Measurements from ENCODE around the gene PRKAG2.

PRKAG2 gene

GRCh38 chr7:151795168-151795811 lies 81.6 kb downstream of the PRKAG2 start:
- no peak for TF ChIP-seq CTCF (IDR thresholded peaks at IDR 0.05; ENCODE audit: insufficient read depth, low read depth, low read length, missing control alignments)
- peak; percentile 79 for DNase-seq (ENCODE audit: low read depth)
- no peak overlapping the region for H3K4me3 ChIP-seq (ENCODE audit: low read depth, low read length)

- no peak for TF ChIP-seq CTCF (IDR thresholded peaks at IDR 0.05; ENCODE audit: insufficient read depth, low read depth, low read length, missing control alignments)
- DNase-seq (ENCODE audit: low read depth) = no peak
- H3K4me3 ChIP-seq (ENCODE audit: low read depth, low read length) = no peak overlapping the region
Measured at GRCh38 chr7:151794508-151795167, 82.3 kb downstream of the PRKAG2 start.

- no peak for DNase-seq (ENCODE audit: low read depth)
- no peak overlapping the region for H3K4me3 ChIP-seq (ENCODE audit: low read depth, low read length)
- TF ChIP-seq CTCF (IDR thresholded peaks at IDR 0.05; ENCODE audit: insufficient read depth, low read depth, low read length, missing control alignments) = no peak
Measured at GRCh38 chr7:151793991-151794507, 82.9 kb downstream of the PRKAG2 start.

GRCh38 chr7:151793531-151793951 lies 83.4 kb downstream of the PRKAG2 start:
- TF ChIP-seq CTCF (IDR thresholded peaks at IDR 0.05; ENCODE audit: insufficient read depth, low read depth, low read length, missing control alignments) = no peak
- no peak overlapping the region for H3K4me3 ChIP-seq (ENCODE audit: low read depth, low read length)
- DNase-seq (ENCODE audit: low read depth) = no peak

GRCh38 chr7:151792636-151793035 lies 84.3 kb downstream of the PRKAG2 start:
- no peak for TF ChIP-seq CTCF (IDR thresholded peaks at IDR 0.05; ENCODE audit: insufficient read depth, low read depth, low read length, missing control alignments)
- DNase-seq (ENCODE audit: low read depth) = no peak
- no peak overlapping the region for H3K4me3 ChIP-seq (ENCODE audit: low read depth, low read length)

- no peak for TF ChIP-seq CTCF (IDR thresholded peaks at IDR 0.05; ENCODE audit: insufficient read depth, low read depth, low read length, missing control alignments)
- no peak for DNase-seq (ENCODE audit: low read depth)
- no peak overlapping the region for H3K4me3 ChIP-seq (ENCODE audit: low read depth, low read length)
Measured at GRCh38 chr7:151792086-151792485, 84.8 kb downstream of the PRKAG2 start.
